IMR-90 (cell line): Measurements from ENCODE around the gene TRAF1.

ENCODE experiments used
- BHLHE40 ChIP-seq: fragments of 150-350 bp; IDR thresholded peaks from 2 replicates; pipeline ENCODE4 v1.6.1; 2016; ENCODE audit warnings: mild to moderate bottlenecking, low read depth, low read length
- CEBPB ChIP-seq: IDR thresholded peaks from 2 replicates; pipeline ENCODE4 v1.6.1; 2012; ENCODE audit warnings: low read depth, low read length, improper control_type of control experiment
- CTCF ChIP-seq: conservative IDR thresholded peaks from 2 replicates; pipeline ENCODE4 v1.5.1; 2012; ENCODE audit warnings: mild to moderate bottlenecking, low read depth, low read length, improper control_type of control experiment
- MAFK ChIP-seq: IDR thresholded peaks from 2 replicates; pipeline ENCODE4 v1.6.1; 2012; ENCODE audit warnings: low read depth, low read length, improper control_type of control experiment
- MXI1 ChIP-seq: IDR thresholded peaks from 2 replicates; pipeline ENCODE4 v1.6.1; 2012; ENCODE audit warnings: low read depth, mild to moderate bottlenecking, low read length, moderate library complexity, borderline replicate concordance
- NFE2L2 ChIP-seq: fragments of 150-350 bp; IDR thresholded peaks from 2 replicates; pipeline ENCODE4 v1.6.1; 2016; ENCODE audit warnings: low read depth, mild to moderate bottlenecking, low read length
- POLR2A ChIP-seq: IDR thresholded peaks from 2 replicates; pipeline ENCODE4 v1.6.1; 2012; ENCODE audit warnings: mild to moderate bottlenecking, low read depth, low read length
- RAD21 ChIP-seq: IDR thresholded peaks from 2 replicates; pipeline ENCODE4 v1.6.1; 2012; ENCODE audit warnings: low read length, improper control_type of control experiment
- RCOR1 ChIP-seq: IDR thresholded peaks from 2 replicates; pipeline ENCODE4 v1.6.1; 2012; ENCODE audit warnings: mild to moderate bottlenecking, low read length, improper control_type of control experiment; ENCODE audit not compliant: insufficient replicate concordance
- RFX5 ChIP-seq: IDR thresholded peaks from 2 replicates; pipeline ENCODE4 v1.8.0; 2012; ENCODE audit warnings: low read depth, mild to moderate bottlenecking, low read length, moderate library complexity
- SMC3 ChIP-seq: fragments of 150-350 bp; IDR thresholded peaks from 2 replicates; pipeline ENCODE4 v1.6.1; 2016; ENCODE audit warnings: low read depth, mild to moderate bottlenecking, antibody characterized with exemption, low read length, moderate library complexity
- USF2 ChIP-seq: fragments of 150-350 bp; IDR thresholded peaks from 2 replicates; pipeline ENCODE4 v1.6.1; 2017; ENCODE audit warnings: mild to moderate bottlenecking, antibody characterized with exemption, low read length, low read depth

- TF ChIP-seq CTCF (no peak), USF2 (no peak), RFX5 (no peak), RCOR1 (no peak), POLR2A (no peak), MXI1 (no peak), BHLHE40 (no peak), NFE2L2 (no peak), CEBPB (no peak), RAD21 (no peak), MAFK (no peak), SMC3 (no peak)
These were observed 59.9 kb downstream of the TRAF1 start for GRCh38 chr9:120866651-120867050.
